ENCODE measurements around the gene ANXA6.

- TF ChIP-seq CTCF (conservative IDR thresholded peaks at IDR 0.05; ENCODE audit: low read depth, low read length) (no peak), EZH2 (IDR thresholded peaks at IDR 0.05; ENCODE audit: borderline replicate concordance, low read depth, low read length, poor library complexity, severe bottlenecking) (no peak)
These were observed 10.5 kb downstream of the ANXA6 start for GRCh38 chr5:151147033-151147432.

Data from A673 (cell line).